T-helper 2 cell treated with Interferon-gamma antibody and Interleukin-4, amounts not matched to agents 100 ng/mL and 5 ng/mL, for 36 hours (primary cell): ENCODE data around the gene ZNF446. TPM values are rescaled to one million over a fixed set of nuclear protein-coding genes. Genes with fewer than 3 reads are reported as not detected.
"Not testable (repeated sequence)": the region's sequence is repeated elsewhere in the genome, so short reads cannot be mapped to it uniquely, and the experiment has no call there.

Experiments
- intact Hi-C: fragments of 100-400 bp; cut with micrococcal nuclease; formaldehyde crosslinking; loops from one replicate; pipeline ENCODE4 v1.15.1; 2023
- total RNA-seq: library from RNA; stranded (reverse); gene quantifications from 2 replicates; pipeline ENCODE4 v1.2.3, GENCODE V29; 2022

The ZNF446 gene
- 7.3 and 7.5 TPM in 2 replicates for total RNA-seq

DNA sequence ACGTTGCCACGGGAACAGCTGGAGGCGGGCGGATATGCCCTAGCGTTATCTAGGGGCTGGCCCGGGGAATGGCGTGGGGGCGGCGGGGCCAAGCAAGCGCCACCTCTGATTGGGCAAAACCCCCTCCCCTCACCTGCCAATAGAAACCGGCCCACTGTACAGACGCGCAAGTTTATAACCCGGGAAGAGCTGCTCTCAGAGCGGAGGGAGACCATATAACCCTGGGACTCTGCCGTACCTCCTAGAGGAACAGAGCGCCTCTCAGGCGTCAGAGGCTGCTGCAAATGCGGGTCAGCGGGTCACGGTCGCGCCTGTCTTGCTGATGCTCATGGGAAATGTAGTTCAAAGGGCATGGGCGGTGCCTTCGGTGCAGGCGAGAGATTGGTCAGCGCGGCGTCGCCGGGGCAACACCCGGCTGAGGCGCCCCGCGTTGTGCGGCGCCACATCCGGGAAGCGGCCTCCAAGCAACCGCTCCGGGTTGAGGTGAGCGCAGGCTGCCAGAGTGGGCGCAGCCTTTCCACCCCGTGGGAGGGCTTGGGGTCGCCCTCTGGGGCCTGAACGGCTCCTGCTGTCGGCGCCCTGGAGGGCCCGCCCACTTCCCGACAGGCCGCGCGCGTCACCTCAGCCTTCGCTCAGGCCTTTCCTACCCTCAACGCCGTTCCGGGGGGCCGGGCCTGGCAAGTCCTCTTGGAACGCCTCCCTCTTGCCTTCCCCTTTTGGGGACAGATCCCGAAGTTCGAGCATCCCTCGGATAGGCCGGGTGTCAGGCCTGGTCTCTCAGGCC lies at the start of gene ZNF446:
TSS of gene ZNF446 (plus strand) at position 639 of the 784 bp plus-strand sequence. CDS start 867 bp downstream, outside the sequence.
- intact Hi-C loops: loop anchor here (1.0 to 5.0 kb wide), 8 partner anchors 9 to 149 kb away; partner anchors contain the start of genes ZBTB45, ZNF132, ZNF324 and ZNF324B

DNA sequence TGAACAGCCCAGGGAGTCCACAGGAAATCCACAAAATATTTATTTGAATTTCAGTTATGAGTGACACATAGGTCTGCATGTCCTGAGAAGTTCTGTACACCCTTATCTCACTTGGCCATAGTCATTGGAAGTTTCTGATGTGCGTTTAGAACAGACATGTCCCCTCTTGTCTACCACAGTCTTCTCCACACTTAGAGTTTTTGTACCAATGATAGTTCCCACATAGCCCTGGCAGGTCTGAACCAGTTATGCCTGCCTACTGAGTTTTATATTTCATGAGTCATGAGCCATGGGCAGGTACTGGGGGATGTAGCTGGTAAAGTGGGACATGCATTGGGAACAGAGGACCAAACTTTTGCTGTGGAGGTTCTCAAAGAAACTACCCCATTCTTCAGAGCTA lies 47.5 kb upstream of the ZNF446 start:
- intact Hi-C loops: no loop called here

DNA sequence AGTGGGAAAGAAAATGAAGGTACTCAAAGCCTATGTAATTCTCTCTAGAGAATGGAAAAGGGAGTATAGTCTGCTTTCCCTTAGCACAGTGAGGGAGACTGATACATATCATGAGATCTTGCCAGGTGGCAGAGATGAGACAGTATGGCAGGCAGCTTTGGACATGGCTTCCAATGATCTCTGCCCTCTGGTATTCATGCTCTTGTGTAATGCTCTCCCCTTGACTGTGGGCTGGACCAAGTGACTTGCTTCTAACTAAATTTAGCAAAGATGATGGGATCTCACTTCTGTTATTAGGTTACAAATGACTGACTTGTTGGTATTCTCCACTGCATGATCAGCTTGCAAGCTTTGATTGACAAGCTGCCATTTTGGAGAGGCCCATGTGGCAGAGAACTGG lies 46.4 kb upstream of the ZNF446 start:
- intact Hi-C loops: no loop called here

DNA sequence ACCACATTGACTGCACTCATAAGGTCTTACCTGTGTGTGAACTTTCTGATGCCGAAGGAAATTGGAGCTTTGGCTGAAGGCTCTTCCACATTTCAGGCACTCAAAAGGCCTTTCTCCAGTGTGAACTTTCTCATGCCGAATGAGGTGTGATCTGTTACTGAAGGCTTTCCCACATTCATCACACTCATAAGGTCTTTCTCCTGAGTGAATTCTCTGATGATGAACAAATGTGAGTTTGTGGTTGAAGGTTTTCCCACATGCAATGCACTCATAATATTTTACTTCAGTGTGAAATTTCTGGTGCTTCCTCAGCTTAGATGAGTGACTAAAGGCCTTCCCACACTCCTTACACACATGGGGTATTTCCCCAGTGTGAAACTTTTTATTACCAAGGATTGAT lies 41.9 kb upstream of the ZNF446 start:
- intact Hi-C loops: no loop called here

DNA sequence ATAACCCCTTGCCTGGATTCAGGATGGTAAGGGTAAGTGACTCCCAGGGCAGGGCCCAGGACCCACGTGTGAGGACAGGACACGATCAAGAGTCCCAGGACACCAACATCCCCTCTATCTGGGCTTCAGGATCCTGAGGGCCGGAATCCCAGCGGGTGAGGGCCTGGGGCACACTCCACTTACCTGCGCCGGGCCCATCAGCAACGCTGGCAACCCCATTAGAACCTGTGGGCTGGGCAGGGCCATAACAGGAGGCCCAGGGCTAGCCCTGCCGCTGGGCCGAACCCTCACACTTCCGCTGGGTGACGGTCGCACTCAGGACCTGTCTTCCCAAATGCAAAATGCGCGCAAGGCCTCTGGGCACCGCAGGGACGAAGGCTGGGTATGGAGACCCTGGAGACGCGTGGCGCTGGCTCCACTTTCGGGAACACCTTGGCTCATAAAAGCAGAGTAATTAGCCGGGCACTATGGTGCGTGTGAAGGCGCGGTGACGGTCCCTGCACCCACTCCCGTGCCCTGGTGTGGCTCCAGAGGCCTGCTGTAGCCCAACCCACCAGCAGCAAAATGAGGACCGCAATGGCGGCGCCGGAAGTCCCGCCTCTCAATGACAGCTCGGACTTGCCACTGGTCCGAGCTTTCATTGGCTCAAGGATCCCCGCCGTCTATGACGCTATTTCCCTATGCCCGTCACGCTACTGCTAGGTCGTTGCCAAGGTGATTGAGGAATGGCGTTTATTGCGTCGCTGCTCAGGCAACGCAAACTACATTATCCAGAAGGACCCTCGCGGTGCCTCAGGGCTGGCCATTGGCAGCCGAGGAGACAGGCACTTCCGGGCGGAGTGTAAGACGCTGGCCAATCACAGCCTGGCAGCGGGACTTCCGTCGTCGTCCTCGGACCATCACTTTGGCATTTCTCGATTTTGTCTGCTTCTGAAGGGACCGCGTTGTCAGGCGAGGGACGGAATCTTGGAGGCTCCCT lies 36.3 kb upstream of the ZNF446 start, which contains the start of gene ZNF132:
TSS of gene ZNF132 (minus strand) at position 578 of the 979 bp plus-strand sequence. CDS start at position 246, 332 bp downstream.
- intact Hi-C loops: loop anchor here (1.0 to 2.0 kb wide), 11 partner anchors 11 to 257 kb away; partner anchors contain the start of genes ERVK3-1, MZF1, RPS5 and ZNF274

DNA sequence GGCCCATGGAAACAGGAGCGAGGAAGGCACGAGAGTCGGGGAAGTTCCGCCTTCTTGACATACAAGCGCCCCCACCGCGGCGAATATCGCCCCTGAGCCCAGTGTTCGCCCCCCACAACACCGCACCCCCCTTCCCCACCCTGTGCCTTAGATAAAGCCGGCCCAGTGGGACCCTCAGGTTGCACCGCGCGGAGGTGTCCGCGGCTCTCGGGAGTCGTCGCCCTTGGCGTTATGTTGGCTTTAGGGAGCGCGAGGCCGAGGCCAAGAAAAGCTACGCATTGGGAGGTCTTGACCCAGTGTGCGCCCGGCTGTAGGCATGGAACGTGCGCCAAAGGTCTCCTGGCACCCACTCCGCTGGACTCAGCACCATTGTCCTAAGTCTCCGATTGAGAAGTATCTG lies 35.6 kb upstream of the ZNF446 start:
- intact Hi-C loops: loop anchor here (1.0 to 2.0 kb wide), 11 partner anchors 11 to 257 kb away; partner anchors contain the start of genes ERVK3-1, MZF1, RPS5 and ZNF274

DNA sequence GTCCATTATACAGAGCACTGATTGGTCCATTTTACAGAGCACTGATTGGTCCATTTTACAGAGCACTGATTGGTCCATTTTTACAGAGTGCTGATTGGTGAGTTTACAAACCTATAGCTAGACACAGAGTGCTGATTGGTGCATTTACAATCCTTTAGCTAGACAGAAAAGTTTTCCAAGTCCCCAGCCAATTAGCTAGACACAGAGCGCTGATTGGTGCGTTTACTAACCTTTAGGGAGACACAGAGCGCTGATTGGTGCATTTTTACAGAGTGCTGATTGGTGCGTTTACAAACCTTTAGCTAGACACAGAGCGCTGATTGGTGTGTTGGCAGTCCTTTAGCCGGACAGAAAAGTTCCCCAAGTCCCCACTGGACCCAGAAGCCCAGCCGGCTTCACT lies 33.2 kb upstream of the ZNF446 start:
- intact Hi-C loops: not testable (repeated sequence)

DNA sequence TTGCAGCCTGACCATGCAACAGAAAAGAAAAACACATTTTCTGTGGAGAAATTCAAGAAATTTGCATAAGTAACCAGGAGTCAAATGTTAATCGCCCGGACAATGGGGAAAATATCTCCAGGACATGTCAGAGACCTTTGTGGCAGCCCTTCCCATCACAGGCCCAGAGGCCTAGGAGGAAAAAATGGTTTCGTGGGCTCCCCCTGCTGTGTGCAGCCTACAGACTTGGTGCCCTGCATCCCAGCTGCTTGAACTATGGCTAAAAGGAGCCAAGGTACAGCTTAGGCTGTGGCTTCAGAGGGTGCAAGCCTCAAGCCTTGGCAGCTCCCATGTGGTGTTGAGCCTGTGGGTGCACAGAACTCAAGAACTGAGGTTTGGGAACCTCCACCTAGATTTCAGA lies 27.3 kb upstream of the ZNF446 start:
- intact Hi-C loops: not testable (repeated sequence)

DNA sequence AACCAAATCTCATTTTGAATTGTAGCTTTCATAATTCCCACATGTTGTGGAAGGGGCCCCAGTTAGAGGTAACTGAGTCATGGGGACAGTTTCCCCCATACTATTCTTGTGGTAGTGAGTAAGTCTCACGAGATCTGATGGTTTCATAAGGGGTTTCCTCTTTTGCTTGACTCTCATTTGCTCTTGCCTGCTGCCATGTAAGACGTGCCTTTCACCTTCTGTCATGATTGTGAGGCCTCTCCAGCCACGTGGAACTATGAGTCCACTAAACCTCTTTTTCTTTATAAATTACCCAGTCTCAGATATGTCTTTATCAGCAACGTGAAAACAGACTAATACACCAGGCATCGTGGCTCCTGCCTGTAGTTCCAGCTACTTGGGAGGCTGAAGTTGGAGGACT lies 26.2 kb upstream of the ZNF446 start:
- intact Hi-C loops: not testable (repeated sequence)

DNA sequence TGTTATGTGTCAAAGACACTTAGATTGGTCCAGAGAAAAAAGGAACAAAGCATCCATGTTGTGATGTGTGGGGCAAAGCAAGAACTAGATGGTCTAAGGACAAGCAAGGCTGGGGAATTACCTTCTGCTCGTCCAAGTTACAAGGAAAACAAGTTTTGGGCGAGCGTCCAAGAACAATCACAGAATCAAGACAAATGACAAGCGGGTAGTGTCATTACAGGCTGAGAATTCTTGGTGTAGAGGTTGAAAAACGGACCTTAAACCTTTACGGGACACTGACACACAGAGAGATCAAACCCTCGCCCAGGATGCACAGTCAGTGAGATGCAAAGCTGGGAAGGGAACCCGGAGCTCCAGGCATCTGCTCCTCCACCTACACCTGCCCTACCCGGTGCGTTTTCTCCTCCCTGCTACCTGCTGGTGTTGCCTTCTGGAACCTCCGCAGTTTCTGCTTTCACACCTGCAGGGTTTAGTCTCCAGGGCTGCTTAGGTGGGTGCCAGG lies 25.2 kb upstream of the ZNF446 start:
- intact Hi-C loops: loop anchor here (1.0 kb wide), 7 partner anchors 11 to 146 kb away; partner anchors contain the start of genes ERVK3-1, ZBTB45, ZNF132 and ZNF446

DNA sequence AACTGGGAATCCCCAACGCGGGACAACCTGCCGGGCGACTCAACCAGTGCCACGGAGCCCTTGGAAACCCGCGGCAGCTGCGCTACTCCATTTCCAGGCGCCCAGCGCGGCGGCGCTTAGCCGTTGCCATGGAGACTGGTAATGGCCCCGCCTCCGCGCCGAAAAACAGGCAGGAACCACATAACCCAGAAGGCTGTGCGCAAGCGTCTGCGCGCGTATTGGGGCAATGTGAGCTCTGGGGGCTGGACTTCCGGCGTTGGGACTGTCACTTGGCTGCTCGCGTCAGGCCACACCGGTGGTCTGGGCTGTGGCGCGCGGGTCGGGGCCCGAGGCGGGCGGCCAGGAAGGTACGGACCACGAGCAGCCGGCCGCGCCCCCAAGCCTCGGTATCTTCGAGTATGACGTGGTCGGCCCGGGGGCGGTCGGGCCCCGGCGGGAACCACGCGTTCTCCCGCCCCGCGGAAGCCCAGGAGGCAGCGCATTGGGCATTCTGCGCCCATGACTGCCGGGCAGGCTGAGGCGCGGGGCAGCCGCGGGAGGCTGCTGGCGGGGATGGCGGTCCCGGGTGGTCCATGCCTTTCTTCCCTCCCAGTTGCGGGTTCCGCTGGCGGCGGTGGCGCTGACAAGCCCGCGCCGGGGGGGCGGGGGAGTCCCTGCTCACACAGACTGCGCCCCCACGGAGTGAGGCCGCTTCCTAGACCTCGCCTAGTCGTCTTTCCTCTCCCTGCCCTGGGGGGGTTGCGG lies 24.6 kb upstream of the ZNF446 start, which contains the start of gene ZNF324B:
TSS of gene ZNF324B (plus strand) at position 265 of the 744 bp plus-strand sequence. CDS start 2,080 bp downstream, outside the sequence.
- intact Hi-C loops: loop anchor here (1.0 kb wide), 7 partner anchors 11 to 146 kb away; partner anchors contain the start of genes ERVK3-1, ZBTB45, ZNF132 and ZNF446

DNA sequence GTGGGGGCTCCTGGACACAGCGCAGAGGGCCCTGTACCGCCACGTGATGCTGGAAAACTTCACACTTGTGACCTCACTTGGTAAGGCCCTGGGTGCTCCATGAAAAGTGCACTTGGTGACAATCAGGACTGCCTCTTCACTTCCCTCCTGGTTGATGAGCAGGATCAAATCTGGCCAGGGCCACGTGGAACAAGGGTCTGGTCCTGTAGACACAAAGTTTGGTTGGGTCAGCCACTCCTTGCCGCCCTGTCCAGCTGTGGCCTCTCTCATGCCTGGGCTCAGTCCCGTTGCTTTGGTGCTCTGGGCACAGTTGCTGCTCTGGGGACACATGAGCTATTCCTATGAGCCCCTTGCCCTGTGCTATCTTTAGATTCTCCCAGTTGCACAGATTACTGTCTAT lies 22.4 kb upstream of the ZNF446 start:
- intact Hi-C loops: no loop called here

DNA sequence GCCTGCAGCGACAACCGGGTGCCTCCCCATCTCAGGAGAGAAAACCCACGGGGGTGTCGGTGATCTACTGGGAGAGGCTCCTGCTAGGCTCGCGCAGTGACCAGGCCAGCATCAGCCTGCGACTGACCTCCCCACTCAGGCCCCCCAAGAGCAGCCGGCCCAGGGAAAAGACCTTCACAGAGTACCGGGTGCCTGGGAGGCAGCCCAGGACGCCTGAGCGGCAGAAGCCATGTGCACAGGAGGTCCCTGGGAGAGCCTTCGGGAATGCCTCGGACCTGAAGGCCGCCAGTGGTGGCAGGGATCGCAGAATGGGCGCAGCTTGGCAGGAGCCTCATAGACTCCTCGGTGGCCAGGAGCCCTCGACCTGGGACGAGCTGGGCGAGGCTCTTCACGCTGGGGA lies 20.8 kb upstream of the ZNF446 start:
- intact Hi-C loops: no loop called here

DNA sequence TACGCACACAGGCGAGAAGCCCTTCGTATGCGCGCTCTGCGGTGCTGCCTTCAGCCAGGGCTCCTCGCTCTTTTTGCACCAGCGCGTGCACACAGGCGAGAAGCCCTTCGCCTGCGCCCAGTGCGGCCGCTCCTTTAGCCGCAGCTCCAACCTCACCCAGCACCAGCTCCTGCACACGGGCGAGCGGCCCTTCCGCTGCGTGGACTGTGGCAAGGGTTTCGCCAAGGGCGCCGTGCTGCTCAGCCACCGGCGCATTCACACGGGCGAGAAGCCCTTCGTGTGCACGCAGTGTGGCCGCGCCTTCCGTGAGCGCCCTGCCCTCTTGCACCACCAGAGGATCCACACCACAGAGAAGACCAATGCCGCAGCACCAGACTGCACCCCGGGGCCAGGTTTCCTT lies 20.0 kb upstream of the ZNF446 start:
- intact Hi-C loops: no loop called here

DNA sequence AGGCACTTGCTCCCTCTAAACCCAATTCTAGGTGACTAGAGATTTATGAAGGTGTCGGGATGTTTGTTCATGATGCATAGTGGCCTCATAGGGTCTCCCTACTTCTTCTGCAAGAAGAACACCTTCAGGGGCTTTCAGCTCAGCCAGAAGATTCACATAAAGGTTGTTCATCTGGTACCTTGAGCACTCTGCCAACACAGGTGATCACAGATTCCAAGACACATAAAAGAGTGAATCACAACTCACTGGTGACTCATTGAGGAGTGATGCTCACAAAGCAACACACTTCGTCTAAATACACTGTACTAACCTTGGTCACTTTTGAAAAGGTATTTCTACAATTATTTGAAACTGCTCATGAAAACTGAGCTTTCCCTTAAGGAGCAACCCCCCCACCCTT lies 16.1 kb upstream of the ZNF446 start:
- intact Hi-C loops: no loop called here

DNA sequence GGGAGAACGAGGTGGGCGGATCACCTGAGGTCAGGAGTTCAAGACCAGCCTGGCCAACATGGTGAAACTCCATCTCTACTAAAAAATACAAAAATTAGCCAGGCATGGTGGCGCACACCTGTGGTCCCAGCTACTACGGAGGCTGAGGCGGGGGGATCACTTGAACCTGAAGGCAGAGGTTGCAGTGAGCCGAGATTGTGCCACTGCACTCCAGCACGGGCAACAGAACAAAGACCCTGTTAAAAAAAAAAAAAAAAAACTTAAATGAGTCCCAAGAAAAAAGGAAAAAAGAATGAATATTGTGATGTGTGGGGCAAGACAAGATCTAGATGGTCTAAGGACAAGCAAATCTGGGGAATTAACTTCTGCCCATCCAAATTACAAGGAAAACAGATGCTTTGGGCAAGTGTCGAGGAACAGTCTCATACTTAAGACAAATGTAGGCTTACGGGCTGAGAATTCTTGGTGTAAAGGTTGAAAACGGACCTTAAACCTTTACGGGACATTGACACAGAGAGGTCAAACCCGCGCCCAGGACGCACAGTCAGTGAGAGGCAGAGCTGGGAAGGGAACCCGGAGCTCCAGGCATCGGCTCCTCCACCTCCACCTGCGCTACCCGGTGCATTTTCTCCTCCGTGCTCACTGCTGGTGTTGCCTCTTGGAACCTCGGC lies 9.9 kb upstream of the ZNF446 start:
- intact Hi-C loops: loop anchor here (1.0 kb wide), 2 partner anchors 15 to 79 kb away; partner anchors contain the start of genes RPS5 and ZNF324B

DNA sequence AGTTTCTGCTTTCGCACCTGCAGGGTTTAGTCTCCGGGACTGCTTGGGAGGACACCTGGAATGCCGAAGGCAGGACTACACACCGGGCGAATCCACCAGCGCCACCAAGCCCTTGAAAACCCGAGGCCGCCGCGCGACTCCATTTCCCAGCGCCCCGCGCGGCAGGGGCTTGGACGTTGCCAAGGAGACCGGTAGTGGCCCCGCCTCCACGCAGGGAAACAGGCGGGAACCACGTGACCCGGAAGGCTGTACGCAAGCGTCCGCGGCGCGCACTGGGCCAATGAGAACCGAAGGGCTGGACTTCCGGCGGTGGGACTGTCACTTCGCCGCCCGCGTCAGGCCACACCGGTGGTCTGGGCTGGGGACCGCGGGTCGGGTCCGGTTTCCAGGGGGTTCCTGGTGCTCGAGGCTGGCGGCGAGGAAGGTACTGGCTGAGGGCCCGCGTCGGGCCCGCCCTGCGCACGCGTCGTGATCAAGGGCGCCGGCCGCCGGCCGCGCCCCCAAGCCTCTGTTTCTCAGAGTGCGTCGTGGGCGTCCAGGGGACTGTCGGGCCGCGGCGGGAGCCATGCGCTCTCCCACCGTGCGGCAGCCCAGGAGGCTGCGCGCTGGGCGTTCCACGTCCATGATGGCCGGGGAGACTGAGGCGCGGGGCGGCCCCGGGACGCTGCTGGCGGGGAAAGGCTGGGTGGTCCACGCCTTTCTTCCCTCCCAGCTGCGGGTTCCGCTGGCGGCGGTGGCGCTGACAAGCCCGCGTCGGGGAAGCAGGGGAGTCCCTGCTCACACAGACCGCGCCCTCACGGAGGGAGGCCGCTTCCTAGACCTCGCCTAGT lies 9.2 kb upstream of the ZNF446 start, which contains the start of gene ZNF324:
TSS of gene ZNF324 (plus strand) at position 321 of the 830 bp plus-strand sequence. CDS start 2,106 bp downstream, outside the sequence.
- intact Hi-C loops: loop anchor here (1.0 kb wide), 6 partner anchors 8 to 106 kb away; partner anchors contain the start of genes MZF1, RPS5, ZNF132 and ZNF324B

DNA sequence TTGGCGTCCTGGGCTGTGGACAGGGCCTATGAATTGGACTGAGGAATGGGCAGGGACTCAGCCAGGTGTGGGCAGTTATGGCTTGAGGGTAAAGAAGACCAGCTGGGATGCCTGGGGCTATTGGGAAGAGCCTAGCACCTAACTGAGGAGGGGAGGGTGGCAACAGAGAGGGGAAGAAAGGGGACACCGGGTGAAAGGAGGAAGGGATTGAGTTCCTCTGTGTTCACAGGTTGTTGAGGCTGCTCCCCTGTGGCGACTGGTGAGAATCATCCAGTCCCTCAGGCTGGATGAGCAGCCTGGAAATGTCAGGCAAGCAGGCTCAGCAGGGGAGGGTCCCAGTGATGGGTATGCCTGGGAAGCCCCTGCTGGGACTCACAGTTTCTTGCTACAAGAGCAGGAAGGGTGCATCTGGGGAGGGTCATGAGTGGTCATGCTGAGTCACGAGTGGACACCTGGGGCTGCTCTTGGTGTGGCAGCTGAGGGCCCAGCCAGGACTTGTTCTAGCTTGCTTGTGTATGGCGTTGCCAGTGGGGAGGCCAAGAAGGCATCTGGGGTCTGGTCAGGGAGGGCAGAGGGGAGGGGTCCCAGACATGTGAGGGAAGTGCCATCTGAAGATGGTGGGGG lies 7.8 kb upstream of the ZNF446 start:
- intact Hi-C loops: no loop called here
